AG04450 (cell line): Measurements from ENCODE around the gene NTM. TPM values are rescaled to one million over a fixed set of nuclear protein-coding genes. Genes with fewer than 3 reads are reported as not detected.
"Not testable (repeated sequence)": the region's sequence is repeated elsewhere in the genome, so short reads cannot be mapped to it uniquely, and the experiment has no call there.

Source experiments
- CTCF ChIA-PET: fragments of 300-600, 350-600 bp; formaldehyde crosslinking; extraction: SDS; loops from one replicate; lab custom pipeline; 2022; ENCODE audit warnings: antibody characterized with exemption, inconsistent platforms; lab: Charles Lee
- POLR2A ChIA-PET: fragments of 350-600 bp; formaldehyde crosslinking; extraction: SDS; loops from one replicate; lab custom pipeline; 2021; ENCODE audit warnings: antibody characterized with exemption, inconsistent platforms; lab: Yijun Ruan, JAX
- DNase-seq: peaks from one replicate; pipeline ENCODE4 v3.0.0-alpha.2; 2011; ENCODE audit warnings: low read depth, low spot score
- H3K27ac ChIP-seq: one replicate; pipeline ENCODE4 v1.5.1; 2012; ENCODE audit warnings: low read depth, low read length, control low read depth
- H3K27me3 ChIP-seq: one replicate; pipeline ENCODE4 v1.6.0; 2012; ENCODE audit warnings: low read length; ENCODE audit not compliant: control insufficient read depth, insufficient read depth
- H3K4me3 ChIP-seq: 2 replicates; pipeline ENCODE4 v1.5.1; 2011; ENCODE audit warnings: mild to moderate bottlenecking, low read depth, low read length, control low read depth
- H3K9me3 ChIP-seq: 2 replicates; pipeline ENCODE4 v1.5.1; 2012; ENCODE audit warnings: low read length; ENCODE audit not compliant: control insufficient read depth, insufficient read depth
- polyA plus RNA-seq: library from polyadenylated mRNA; depleted of rRNA; stranded (reverse); fragments of >200 nt; gene quantifications from 2 replicates; pipeline ENCODE4 v1.2.3, GENCODE V29; 2011
- TF ChIP-seq, protein P1 (sequence below): IDR thresholded peaks from 2 replicates; pipeline ENCODE4 v1.5.1; 2011; ENCODE audit warnings: low read depth, low read length, control low read depth, inconsistent platforms

The NTM gene
- polyA plus RNA-seq, 1 experiment, result 26.9 TPM

DNA sequence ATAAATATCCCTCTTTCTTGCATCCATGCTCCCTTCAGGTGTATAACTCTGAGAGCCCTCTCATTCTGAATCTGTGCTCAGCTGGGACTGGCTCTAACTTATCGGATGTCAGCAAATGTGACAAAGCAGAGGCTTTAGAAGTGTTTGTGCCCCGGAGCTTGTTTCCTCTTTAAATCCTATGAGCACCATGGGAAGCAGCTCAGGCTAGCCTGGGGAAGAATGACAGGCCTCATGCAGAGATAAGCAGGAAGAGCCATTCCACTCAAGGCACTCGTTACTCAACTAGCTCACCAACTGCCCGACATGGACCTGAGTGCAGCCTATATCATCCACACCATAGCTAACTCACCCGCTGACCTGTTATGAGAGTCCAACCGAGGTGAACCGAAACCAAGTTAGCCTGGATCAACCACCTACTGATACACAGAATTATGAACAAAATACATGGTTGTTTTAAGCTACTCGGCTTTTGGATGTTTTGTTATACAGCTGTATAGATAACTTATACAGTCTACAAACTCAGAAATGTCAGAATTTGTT lies 990.7 kb downstream of the NTM start:
- Histone ChIP-seq H3K9me3 (no peaks in the 10 kb centered on the region), H3K27ac (no peak overlapping the region), H3K4me3 (no peak overlapping the region), H3K27me3 (peaks cover 10% of the 10 kb centered on the region)
- TF ChIP-seq, protein P1, sequence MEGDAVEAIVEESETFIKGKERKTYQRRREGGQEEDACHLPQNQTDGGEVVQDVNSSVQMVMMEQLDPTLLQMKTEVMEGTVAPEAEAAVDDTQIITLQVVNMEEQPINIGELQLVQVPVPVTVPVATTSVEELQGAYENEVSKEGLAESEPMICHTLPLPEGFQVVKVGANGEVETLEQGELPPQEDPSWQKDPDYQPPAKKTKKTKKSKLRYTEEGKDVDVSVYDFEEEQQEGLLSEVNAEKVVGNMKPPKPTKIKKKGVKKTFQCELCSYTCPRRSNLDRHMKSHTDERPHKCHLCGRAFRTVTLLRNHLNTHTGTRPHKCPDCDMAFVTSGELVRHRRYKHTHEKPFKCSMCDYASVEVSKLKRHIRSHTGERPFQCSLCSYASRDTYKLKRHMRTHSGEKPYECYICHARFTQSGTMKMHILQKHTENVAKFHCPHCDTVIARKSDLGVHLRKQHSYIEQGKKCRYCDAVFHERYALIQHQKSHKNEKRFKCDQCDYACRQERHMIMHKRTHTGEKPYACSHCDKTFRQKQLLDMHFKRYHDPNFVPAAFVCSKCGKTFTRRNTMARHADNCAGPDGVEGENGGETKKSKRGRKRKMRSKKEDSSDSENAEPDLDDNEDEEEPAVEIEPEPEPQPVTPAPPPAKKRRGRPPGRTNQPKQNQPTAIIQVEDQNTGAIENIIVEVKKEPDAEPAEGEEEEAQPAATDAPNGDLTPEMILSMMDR, result no peak
- ChIA-PET CTCF (no interaction called here), POLR2A (no interaction called here)
- DNase-seq, result no peak

DNA sequence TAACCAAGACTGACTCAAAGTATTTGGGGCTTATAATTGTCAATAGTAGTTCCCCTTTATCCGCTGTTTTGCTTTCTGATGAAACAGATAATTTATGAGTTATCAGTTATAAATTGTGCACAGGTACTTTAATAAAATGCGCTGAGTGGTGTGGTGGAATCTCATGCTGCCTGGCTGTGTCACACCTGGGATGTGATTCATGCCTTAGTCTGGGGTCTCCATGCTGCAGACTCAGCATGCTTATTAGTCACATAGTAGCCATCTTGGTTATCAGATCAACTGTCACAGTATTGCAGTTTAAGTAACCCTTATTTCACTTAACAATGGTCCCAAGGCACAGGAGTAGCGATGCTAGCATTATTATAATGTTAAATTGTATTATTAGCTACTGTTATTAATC lies 995.2 kb downstream of the NTM start:
- Histone ChIP-seq H3K27ac (no peak overlapping the region), H3K27me3 (no peaks in the 10 kb centered on the region), H3K4me3 (no peak overlapping the region), H3K9me3 (no peaks in the 10 kb centered on the region)
- DNase-seq, result no peak
- ChIA-PET CTCF (interaction anchor here (0.7 to 2.2 kb wide), 3 partner anchors 53 to 576 kb away, joined by 3 to 6 read pairs (median 3); no protein-coding TSS in a partner anchor), POLR2A (no interaction called here)
- TF ChIP-seq, protein P1, result no peak

DNA sequence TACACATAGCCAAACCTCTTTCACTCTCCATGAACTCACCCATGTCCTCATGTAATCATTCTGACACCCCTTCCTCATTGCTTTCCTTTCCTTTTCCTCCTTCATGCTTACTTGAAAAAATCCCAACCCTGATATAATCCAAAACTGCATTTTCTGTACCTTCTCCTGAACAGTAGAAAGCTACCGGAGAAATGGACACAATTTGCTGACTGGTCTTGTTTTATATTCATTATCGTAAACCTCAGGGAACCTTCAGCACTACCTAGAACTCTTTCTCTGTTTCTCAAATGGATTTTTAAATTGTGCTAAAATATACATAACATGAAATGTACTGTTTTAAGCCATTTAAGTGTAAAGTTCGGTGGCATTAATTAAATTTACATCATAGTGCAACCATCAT lies 996.9 kb downstream of the NTM start:
- no peak for DNase-seq
- no peak overlapping the region for H3K4me3 ChIP-seq
- no peaks in the 10 kb centered on the region for H3K27me3 ChIP-seq
- ChIA-PET POLR2A (no interaction called here), CTCF (interaction anchor here (0.6 kb wide), 1 partner anchor 679 kb away, joined by 3 read pairs; no protein-coding TSS in a partner anchor)
- TF ChIP-seq, protein P1, result no peak
- H3K27ac ChIP-seq, result no peak overlapping the region
- no peaks in the 10 kb centered on the region for H3K9me3 ChIP-seq

DNA sequence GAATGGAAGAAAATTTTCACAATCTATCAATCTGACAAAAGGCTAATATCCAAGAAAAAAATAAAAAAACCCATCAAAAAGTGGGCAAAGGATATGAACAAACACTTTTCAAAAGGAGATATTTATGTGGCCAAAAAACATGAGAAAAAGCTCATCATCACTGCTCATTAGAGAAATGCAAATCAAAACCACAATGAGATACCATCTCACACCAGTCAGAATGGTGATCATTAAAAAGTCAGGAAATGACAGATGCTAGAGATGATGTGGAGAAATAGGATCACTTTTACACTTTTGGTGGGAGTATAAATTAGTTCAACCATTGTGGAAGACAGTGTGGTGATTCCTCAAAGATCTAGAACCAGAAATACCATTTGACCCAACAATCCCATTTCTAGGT lies 999.7 kb downstream of the NTM start:
- POLR2A ChIA-PET, result not testable (repeated sequence)

GRCh38 chr11:132373405-132374143 lies 1003.2 kb downstream of the NTM start:
- Histone ChIP-seq H3K27ac (no peak overlapping the region), H3K27me3 (no peaks in the 10 kb centered on the region), H3K9me3 (no peaks in the 10 kb centered on the region), H3K4me3 (no peak overlapping the region)
- TF ChIP-seq, protein P1, result no peak
- no peak for DNase-seq
- ChIA-PET POLR2A (no interaction called here), CTCF (interaction anchor here (1.0 kb wide), 1 partner anchor 29 kb away, joined by 3 read pairs; no protein-coding TSS in a partner anchor)

More for the DNA sequence above, 999.7 kb downstream of the NTM start:
- CTCF ChIA-PET, H3K27ac ChIP-seq, DNase-seq, H3K9me3 ChIP-seq, H3K4me3 ChIP-seq, H3K27me3 ChIP-seq: not testable (repeated sequence)
